Keratinocyte (primary cell): ENCODE results near the gene NUBP2. TPM values are rescaled to one million over a fixed set of nuclear protein-coding genes. Genes with fewer than 3 reads are reported as not detected.

Experiments
- DNase-seq: peaks from one replicate; pipeline ENCODE4 v3.0.0-alpha.2; 2011; ENCODE audit warnings: low read depth, missing footprints, low spot score
- FAIRE-seq: peaks from 2 replicates; lab custom pipeline; 2011; peaks lifted over from hg19 to GRCh38; lab: Jason Lieb, UNC
- H2AFZ ChIP-seq: 2 replicates; pipeline ENCODE4 v1.6.0; 2012; ENCODE audit warnings: low read length, control low read depth, inconsistent platforms; ENCODE audit not compliant: control insufficient read depth
- H3K27ac ChIP-seq: 2 replicates; pipeline ENCODE4 v1.5.1; 2011; ENCODE audit warnings: low read length; ENCODE audit not compliant: control insufficient read depth, insufficient read depth
- H3K27me3 ChIP-seq: 3 replicates; pipeline ENCODE4 v1.6.0; 2011; ENCODE audit warnings: low read length; ENCODE audit not compliant: control insufficient read depth, insufficient read depth; ENCODE audit errors: extremely low read depth
- H3K36me3 ChIP-seq, 2 experiments: 2 replicates in 1 of 2; 3 replicates in 1 of 2; pipeline ENCODE4 v1.5.1; 2011; ENCODE audit warnings: low read length in 2 of 2, mild to moderate bottlenecking in 1 of 2; ENCODE audit not compliant: control insufficient read depth in 2 of 2, insufficient read depth in 2 of 2; ENCODE audit errors: extremely low read depth in 1 of 2
- H3K4me1 ChIP-seq: 3 replicates; pipeline ENCODE4 v1.5.1; 2011; ENCODE audit warnings: low read length; ENCODE audit not compliant: control insufficient read depth, insufficient read depth; ENCODE audit errors: extremely low read depth
- H3K4me2 ChIP-seq: 3 replicates; pipeline ENCODE4 v1.6.0; 2011; ENCODE audit warnings: low read depth, low read length; ENCODE audit not compliant: control insufficient read depth, insufficient read depth; ENCODE audit errors: extremely low read depth
- H3K4me3 ChIP-seq, 3 experiments: fragments of 200-600 bp in 1 of 3; sonication (generic) in 1 of 3; 2 replicates in 2 of 3; 3 replicates in 1 of 3; pipeline ENCODE4 v1.5.1; 2011 to 2016; ENCODE audit warnings: low read length in 3 of 3, mild to moderate bottlenecking in 3 of 3, control low read depth in 2 of 3, inconsistent platforms in 1 of 3, low read depth in 1 of 3, mixed read lengths in 1 of 3, mixed run types in 1 of 3, moderate library complexity in 1 of 3; ENCODE audit not compliant: control insufficient read depth in 2 of 3, insufficient read depth in 2 of 3; ENCODE audit errors: extremely low read depth in 1 of 3
- H3K79me2 ChIP-seq: 2 replicates; pipeline ENCODE4 v1.6.0; 2012; ENCODE audit warnings: low read length; ENCODE audit not compliant: control insufficient read depth, insufficient read depth
- H3K9ac ChIP-seq: 3 replicates; pipeline ENCODE4 v1.6.0; 2011; ENCODE audit warnings: low read length; ENCODE audit not compliant: control insufficient read depth, insufficient read depth; ENCODE audit errors: extremely low read depth
- H3K9me1 ChIP-seq: 3 replicates; pipeline ENCODE4 v1.6.0; 2011; ENCODE audit warnings: low read length; ENCODE audit not compliant: control insufficient read depth, insufficient read depth; ENCODE audit errors: extremely low read depth
- H3K9me3 ChIP-seq: 2 replicates; pipeline ENCODE4 v1.5.1; 2012; ENCODE audit warnings: low read depth, low read length; ENCODE audit not compliant: control insufficient read depth
- H4K20me1 ChIP-seq: 3 replicates; pipeline ENCODE4 v1.6.0; 2011; ENCODE audit warnings: low read length; ENCODE audit not compliant: control insufficient read depth, insufficient read depth; ENCODE audit errors: extremely low read depth
- CTCF ChIP-seq, 3 experiments: IDR thresholded peaks in 1 of 3; conservative IDR thresholded peaks in 1 of 3; optimal IDR thresholded peaks in 1 of 3; 2 replicates in 2 of 3; 3 replicates in 1 of 3; pipeline versions ENCODE3 to v1.5.1; 2011; ENCODE audit warnings: low read length in 3 of 3, mild to moderate bottlenecking in 3 of 3, moderate library complexity in 2 of 3, control low read depth in 1 of 3, inconsistent platforms in 1 of 3; ENCODE audit not compliant: insufficient read depth in 2 of 3; ENCODE audit errors: extremely low read depth in 1 of 3
- EZH2 ChIP-seq: IDR thresholded peaks from one replicate; pipeline ENCODE4 v1.6.1; 2012; ENCODE audit warnings: inconsistent platforms, mild to moderate bottlenecking, low read length, moderate library complexity
- dilution Hi-C: fragments of 300-500 bp; cut with MboI; formaldehyde crosslinking; loops from one replicate; pipeline ENCODE4 v1.7.0; 2020; ENCODE audit warnings: low sequenced_read_pairs; ENCODE audit not compliant: extremely low pct_ligation_motif_present
- polyA plus RNA-seq, 5 experiments: library from polyadenylated mRNA; depleted of rRNA in 3 of 5; stranded (reverse) in 3 of 5; stranded (forward) in 1 of 5; unstranded in 1 of 5; fragments of >200 nt; gene quantifications; 1 replicate in 1 of 5; 2 replicates in 3 of 5; 3 replicates in 1 of 5; pipeline versions ENCODE4 v1.2.1 to v1.2.3, GENCODE V29; 2011 to 2012; ENCODE audit warnings: missing spikeins in 2 of 5, low read depth in 1 of 5, low replicate concordance in 1 of 5

Gene NUBP2
- polyA plus RNA-seq, 1 donor (not counting 4 experiments of a cell fraction or from before 2014, with no cell fraction given): 24.4 TPM

- Histone ChIP-seq H2AFZ (no peak overlapping the region), H3K9me3 (peaks cover 35% of the 10 kb centered on the region), H3K27me3 (no peaks in the 10 kb centered on the region), H3K36me3 (peaks cover 5 to 7% of the 10 kb centered on the region in 2 experiments), H3K4me3 (no peak overlapping the region), H3K27ac (no peak overlapping the region), H3K9me1 (no peaks in the 10 kb centered on the region), H3K4me2 (no peak overlapping the region), H3K79me2 (peaks cover 17% of the 10 kb centered on the region), H3K9ac (no peak overlapping the region), H4K20me1 (no peaks in the 10 kb centered on the region), H3K4me1 (no peaks in the 10 kb centered on the region)
- FAIRE-seq: no peak
- TF ChIP-seq CTCF (optimal IDR thresholded peaks at IDR 0.05 in 1 of 3, IDR thresholded peaks at IDR 0.05 in 1 of 3, conservative IDR thresholded peaks at IDR 0.05 in 1 of 3; ENCODE audit: extremely low read depth in 1 of 3, insufficient read depth in 2 of 3, low read length in 3 of 3) (no peak), EZH2 (no peak)
- dilution Hi-C loops: no loop called here
- no peak for DNase-seq
Measured at GRCh38 chr16:1734816-1735215, 47.9 kb upstream of the NUBP2 start.

- TF ChIP-seq CTCF (optimal IDR thresholded peaks at IDR 0.05 in 1 of 3, IDR thresholded peaks at IDR 0.05 in 1 of 3, conservative IDR thresholded peaks at IDR 0.05 in 1 of 3; ENCODE audit: extremely low read depth in 1 of 3, insufficient read depth in 2 of 3, low read length in 3 of 3): no peak
- TF ChIP-seq EZH2: no peak
- Histone ChIP-seq H3K9ac (no peak overlapping the region), H3K27ac (no peak overlapping the region), H3K79me2 (peaks cover 9% of the 10 kb centered on the region), H3K27me3 (no peaks in the 10 kb centered on the region), H3K9me1 (no peaks in the 10 kb centered on the region), H3K9me3 (peaks cover 30% of the 10 kb centered on the region), H3K36me3 (peaks cover 7 to 14% of the 10 kb centered on the region in 2 experiments), H4K20me1 (peaks cover under 1% of the 10 kb centered on the region), H2AFZ (no peak overlapping the region), H3K4me1 (no peaks in the 10 kb centered on the region), H3K4me2 (no peak overlapping the region), H3K4me3 (no peak overlapping the region)
- no peak for FAIRE-seq
- dilution Hi-C loops: no loop called here
- DNase-seq: no peak
Measured at GRCh38 chr16:1740234-1740633, 42.5 kb upstream of the NUBP2 start.
